GM13976 (cell line): ENCODE results near the gene CELF6.

Experiments used
- DNase-seq: peaks from one replicate; pipeline ENCODE4 v3.0.0; 2012; ENCODE audit warnings: low spot score
- CTCF ChIP-seq: IDR thresholded peaks from 2 replicates; pipeline ENCODE4 v1.5.1; 2012; ENCODE audit warnings: borderline replicate concordance, mild to moderate bottlenecking; ENCODE audit not compliant: insufficient read depth; ENCODE audit errors: extremely low read depth, missing control alignments, control extremely low read depth
- in situ Hi-C: fragments of 300-500 bp; cut with MboI; formaldehyde crosslinking; loops from one replicate; pipeline ENCODE4 v1.12.0; 2022; ENCODE audit warnings: low sequenced_read_pairs, mixed read lengths, inconsistent platforms; ENCODE audit not compliant: unreplicated experiment

CELF6 gene

GRCh38 chr15:72288796-72289596, 31.0 kb downstream of the CELF6 start:
- DNase-seq: no peak
- in situ Hi-C loops: no loop called here
- no peak for TF ChIP-seq CTCF

- in situ Hi-C loops: no loop called here
- DNase-seq: peak; percentile 43
Observed at GRCh38 chr15:72285927-72286516, 33.9 kb downstream of the CELF6 start.

GRCh38 chr15:72285402-72285801, 34.6 kb downstream of the CELF6 start:
- in situ Hi-C loops: no loop called here
- TF ChIP-seq CTCF: no peak
- no peak for DNase-seq

More at GRCh38 chr15:72285927-72286516, 33.9 kb downstream of the CELF6 start:
- TF ChIP-seq CTCF: peak; percentile 22

GRCh38 chr15:72284781-72285180, 35.2 kb downstream of the CELF6 start:
- no peak for TF ChIP-seq CTCF
- in situ Hi-C loops: no loop called here
- no peak for DNase-seq

DNA sequence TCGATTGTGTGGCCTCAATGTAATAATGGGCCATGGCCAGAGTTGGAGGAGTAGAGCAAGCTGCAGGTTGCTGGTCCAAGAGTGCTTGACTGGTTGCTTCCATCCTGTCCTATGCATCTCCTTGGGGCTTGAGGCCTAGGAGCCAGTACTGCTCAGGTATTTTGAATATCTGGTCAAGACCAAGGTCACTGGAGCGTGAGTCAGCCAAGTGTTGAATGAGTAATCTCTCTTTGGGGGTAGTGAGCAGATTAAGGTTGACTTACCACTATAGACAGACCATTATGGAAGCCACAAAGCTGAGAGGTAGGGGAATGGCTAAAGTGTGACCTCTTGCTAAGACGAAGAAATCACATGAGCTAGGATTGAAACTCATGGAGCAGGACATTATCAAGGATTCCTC, 38.2 kb downstream of the CELF6 start:
- no peak for TF ChIP-seq CTCF
- in situ Hi-C loops: no loop called here
- DNase-seq: no peak

GRCh38 chr15:72280751-72281150, 39.2 kb downstream of the CELF6 start:
- in situ Hi-C loops: no loop called here
- DNase-seq: no peak
- TF ChIP-seq CTCF: no peak
